Dedifferentiated amniotic fluid mesenchymal stem cell (primary cell): ENCODE results near the gene ATG7.
"Not testable (repeated sequence)": the region's sequence is repeated elsewhere in the genome, so short reads cannot be mapped to it uniquely, and the experiment has no call there.

ENCODE experiments used
- DNase-seq: peaks from one replicate; pipeline ENCODE4 v3.0.0-alpha.2; 2016; ENCODE audit errors: extremely low spot score

The ATG7 gene

GRCh38 chr3:11587766-11588165, 315.6 kb downstream of the ATG7 start:
- no peak for DNase-seq

- no peak for DNase-seq
These were observed 316.1 kb downstream of the ATG7 start for GRCh38 chr3:11588338-11588737.

GRCh38 chr3:11588755-11589154, 316.6 kb downstream of the ATG7 start:
- no peak for DNase-seq

- no peak for DNase-seq
These were observed 317.5 kb downstream of the ATG7 start for GRCh38 chr3:11589706-11590105.

- DNase-seq = peak; percentile 49
These were observed 318.8 kb downstream of the ATG7 start for GRCh38 chr3:11591002-11591355.

GRCh38 chr3:11591391-11592282, 319.4 kb downstream of the ATG7 start:
- peak; percentile 46 for DNase-seq

- no peak for DNase-seq
These were observed 320.5 kb downstream of the ATG7 start for GRCh38 chr3:11592445-11593298.

GRCh38 chr3:11593318-11594034, 321.3 kb downstream of the ATG7 start:
- no peak for DNase-seq

GRCh38 chr3:11595024-11595423, 322.8 kb downstream of the ATG7 start:
- DNase-seq = not testable (repeated sequence)

GRCh38 chr3:11596387-11596786, 324.2 kb downstream of the ATG7 start:
- DNase-seq = no peak

- peak; percentile 98 for DNase-seq
These were observed 328.5 kb downstream of the ATG7 start for GRCh38 chr3:11600501-11601282.

- no peak for DNase-seq
These were observed 329.4 kb downstream of the ATG7 start for GRCh38 chr3:11601446-11602238.

- no peak for DNase-seq
These were observed 330.1 kb downstream of the ATG7 start for GRCh38 chr3:11602239-11602840.

- DNase-seq = no peak
These were observed 330.8 kb downstream of the ATG7 start for GRCh38 chr3:11602886-11603527.

GRCh38 chr3:11603628-11604027, 331.4 kb downstream of the ATG7 start:
- peak; percentile 79 for DNase-seq

GRCh38 chr3:11604139-11604892, 332.1 kb downstream of the ATG7 start:
- DNase-seq = peak; percentile 60

GRCh38 chr3:11605398-11605797, 333.2 kb downstream of the ATG7 start:
- DNase-seq = no peak

GRCh38 chr3:11606090-11606784, 334.0 kb downstream of the ATG7 start:
- DNase-seq = no peak
